Measurements from ENCODE around the gene CEP68.
"Not testable (repeated sequence)": the region's sequence is repeated elsewhere in the genome, so short reads cannot be mapped to it uniquely, and the experiment has no call there.

The CEP68 gene

DNA sequence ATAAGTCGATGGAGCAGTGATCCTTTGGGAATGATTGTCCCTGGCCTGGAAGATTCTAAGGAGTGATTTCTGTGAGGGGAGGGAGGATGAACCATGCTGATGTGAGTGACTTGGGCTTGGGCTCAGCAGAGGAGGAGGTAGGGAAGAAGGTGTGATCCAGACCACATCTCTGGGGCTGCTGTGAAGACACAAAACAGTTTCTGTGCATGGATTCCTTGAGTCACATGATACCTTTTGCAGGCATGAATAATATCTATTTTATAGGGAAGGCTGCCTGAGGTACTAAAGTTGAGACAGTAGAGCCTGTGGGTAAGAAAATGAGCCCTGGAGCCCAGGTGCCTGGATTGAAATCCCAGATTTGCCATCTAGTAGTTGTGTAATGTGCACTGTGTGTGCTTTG, 37.2 kb upstream of the CEP68 start:
- TF ChIP-seq, protein P1, sequence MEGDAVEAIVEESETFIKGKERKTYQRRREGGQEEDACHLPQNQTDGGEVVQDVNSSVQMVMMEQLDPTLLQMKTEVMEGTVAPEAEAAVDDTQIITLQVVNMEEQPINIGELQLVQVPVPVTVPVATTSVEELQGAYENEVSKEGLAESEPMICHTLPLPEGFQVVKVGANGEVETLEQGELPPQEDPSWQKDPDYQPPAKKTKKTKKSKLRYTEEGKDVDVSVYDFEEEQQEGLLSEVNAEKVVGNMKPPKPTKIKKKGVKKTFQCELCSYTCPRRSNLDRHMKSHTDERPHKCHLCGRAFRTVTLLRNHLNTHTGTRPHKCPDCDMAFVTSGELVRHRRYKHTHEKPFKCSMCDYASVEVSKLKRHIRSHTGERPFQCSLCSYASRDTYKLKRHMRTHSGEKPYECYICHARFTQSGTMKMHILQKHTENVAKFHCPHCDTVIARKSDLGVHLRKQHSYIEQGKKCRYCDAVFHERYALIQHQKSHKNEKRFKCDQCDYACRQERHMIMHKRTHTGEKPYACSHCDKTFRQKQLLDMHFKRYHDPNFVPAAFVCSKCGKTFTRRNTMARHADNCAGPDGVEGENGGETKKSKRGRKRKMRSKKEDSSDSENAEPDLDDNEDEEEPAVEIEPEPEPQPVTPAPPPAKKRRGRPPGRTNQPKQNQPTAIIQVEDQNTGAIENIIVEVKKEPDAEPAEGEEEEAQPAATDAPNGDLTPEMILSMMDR (IDR thresholded peaks at IDR 0.05; ENCODE audit: low read depth, low read length, missing control alignments): no peak
- no peak overlapping the region for H3K4me3 ChIP-seq (ENCODE audit: low read depth, low read length)
- no peak for DNase-seq (ENCODE audit: low read depth)

DNA sequence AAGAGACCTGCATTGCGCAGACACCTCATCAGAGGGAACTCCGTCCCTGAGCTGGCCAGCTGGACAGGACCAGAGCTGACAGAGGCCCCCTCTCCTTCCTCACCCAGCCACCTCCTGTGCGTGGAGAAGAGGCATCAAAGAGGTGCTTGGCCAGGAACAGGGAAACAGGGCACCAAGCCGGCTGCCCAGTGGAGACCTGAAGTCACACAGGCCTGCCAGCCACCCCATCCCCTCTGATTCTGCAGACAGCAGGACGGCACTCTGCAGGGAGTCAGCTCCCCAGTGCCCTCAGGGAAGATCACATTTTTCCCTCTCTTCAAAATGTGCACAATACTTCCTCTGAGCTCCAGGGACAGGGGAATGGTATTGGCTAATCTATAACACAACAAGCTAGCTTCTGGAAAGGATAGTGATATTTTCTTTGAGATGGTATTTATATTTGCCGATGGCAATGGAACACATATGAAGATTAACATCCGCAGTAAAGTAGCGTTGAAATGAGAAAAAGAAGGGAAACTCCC, 36.5 kb upstream of the CEP68 start:
- H3K4me3 ChIP-seq (ENCODE audit: low read depth, low read length): no peak overlapping the region
- TF ChIP-seq, protein P1 (IDR thresholded peaks at IDR 0.05; ENCODE audit: low read depth, low read length, missing control alignments): no peak
- DNase-seq (ENCODE audit: low read depth): no peak

DNA sequence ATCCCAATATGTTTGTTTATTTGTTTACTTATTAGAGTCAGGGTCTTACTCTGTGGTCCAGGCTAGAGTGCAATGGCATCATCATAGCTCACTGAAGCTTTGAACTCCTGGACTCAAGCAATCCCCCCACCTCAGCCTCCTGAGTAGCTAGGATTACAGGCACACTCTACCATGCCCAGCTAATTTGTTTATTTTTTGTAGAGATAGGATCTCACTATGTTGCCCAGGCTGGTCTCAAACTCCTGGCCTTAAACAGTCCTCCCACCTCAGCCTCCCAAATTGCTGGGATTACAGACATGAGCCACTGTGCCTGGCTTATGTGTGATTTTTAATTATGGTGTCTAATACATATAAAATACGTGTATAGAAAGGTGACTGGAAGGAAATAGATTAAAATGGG, 36.0 kb upstream of the CEP68 start:
- DNase-seq (ENCODE audit: low read depth); H3K4me3 ChIP-seq (ENCODE audit: low read depth, low read length): not testable (repeated sequence)

DNA sequence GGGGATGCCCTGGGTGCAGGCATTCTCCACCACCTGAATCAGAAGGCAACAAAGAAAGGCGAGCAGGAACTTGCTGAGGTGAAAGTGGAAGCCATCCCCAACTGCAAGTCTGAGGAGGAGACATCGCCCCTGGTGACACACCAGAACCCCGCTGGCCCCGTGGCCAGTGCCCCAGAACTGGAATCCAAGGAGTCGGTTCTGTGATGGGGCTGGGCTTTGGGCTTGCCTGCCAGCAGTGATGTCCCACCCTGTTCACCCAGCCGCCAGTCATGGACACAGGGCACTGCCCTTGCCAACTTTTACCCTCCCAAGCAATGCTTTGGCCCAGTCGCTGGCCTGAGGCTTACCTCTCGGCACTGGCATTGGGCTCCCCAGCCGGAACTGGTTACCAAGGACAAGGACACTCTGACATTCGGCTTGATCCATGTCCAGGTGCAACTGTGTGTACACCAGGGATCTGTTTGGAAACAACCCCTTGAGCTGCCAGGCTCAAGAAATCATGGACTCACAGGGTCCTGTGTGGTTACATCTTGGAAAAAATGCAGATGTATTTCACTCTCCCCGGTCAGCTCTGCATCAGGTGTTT, 35.2 kb upstream of the CEP68 start:
- TF ChIP-seq, protein P1 (IDR thresholded peaks at IDR 0.05; ENCODE audit: low read depth, low read length, missing control alignments): no peak
- no peak for DNase-seq (ENCODE audit: low read depth)

DNA sequence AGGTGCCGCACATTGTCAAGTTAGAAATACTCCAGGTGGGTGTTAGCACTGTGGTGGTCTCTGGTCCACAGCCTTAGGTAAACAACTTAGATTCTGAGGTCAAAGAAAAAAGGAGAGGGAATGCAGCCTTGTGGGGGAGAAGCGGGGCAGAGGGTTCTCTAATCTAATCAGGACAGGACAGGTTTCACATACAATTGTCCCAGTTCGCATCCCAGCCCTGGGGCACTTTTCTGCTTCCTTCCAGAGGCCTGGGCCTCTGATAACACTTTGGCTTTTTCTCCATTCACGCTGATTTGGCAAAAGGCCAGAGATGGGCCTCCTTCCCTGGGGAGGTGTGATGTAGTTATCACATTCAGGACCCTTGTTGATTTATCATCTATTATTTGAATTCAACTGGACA, 34.5 kb upstream of the CEP68 start:
- H3K4me3 ChIP-seq (ENCODE audit: low read depth, low read length): no peak overlapping the region
- no peak for DNase-seq (ENCODE audit: low read depth)
- TF ChIP-seq, protein P1 (IDR thresholded peaks at IDR 0.05; ENCODE audit: low read depth, low read length, missing control alignments): no peak

More for the DNA sequence above, 35.2 kb upstream of the CEP68 start:
- no peak overlapping the region for H3K4me3 ChIP-seq (ENCODE audit: low read depth, low read length)

DNA sequence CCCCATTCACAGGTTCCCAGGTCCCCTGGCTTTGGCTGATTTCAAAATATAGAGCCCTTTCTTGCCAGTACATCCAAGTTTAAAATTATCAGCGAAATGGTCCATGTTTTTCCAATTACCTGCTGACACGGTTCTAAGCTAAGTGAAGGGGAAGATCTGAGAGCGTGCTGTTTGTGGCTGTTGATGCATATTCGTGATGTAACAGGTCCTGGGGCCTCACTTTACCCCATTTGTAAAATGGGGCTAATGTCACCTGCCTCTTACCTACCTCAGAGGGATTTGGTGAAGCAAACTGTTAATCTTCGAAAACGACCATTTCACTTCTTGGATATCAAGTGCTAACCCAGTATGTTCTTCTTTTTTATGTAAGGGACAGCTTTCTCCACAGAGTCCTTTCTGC, 34.0 kb upstream of the CEP68 start:
- H3K4me3 ChIP-seq (ENCODE audit: low read depth, low read length): no peak overlapping the region
- DNase-seq (ENCODE audit: low read depth): no peak
- TF ChIP-seq, protein P1 (IDR thresholded peaks at IDR 0.05; ENCODE audit: low read depth, low read length, missing control alignments): no peak

DNA sequence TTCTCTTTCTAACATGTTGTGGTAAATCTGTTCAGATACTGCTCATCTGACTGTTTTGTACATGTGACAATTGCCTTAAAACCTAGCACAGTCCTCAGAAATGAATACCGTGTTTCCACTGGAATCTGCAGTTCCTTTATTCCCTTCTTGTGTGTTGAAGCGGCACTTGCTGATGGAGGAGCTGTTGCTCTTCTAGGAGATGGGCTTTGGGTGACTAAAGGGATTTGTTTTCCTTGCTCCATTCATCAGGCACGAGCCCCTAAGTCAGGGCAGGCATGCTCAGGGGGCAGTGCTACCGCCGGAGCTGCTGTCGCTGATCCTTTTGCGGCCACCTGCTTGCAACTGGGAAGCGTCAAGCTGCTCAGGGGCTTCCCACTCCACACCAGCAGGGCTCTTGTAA, 32.5 kb upstream of the CEP68 start:
- DNase-seq (ENCODE audit: low read depth): no peak
- TF ChIP-seq, protein P1 (IDR thresholded peaks at IDR 0.05; ENCODE audit: low read depth, low read length, missing control alignments): no peak
- H3K4me3 ChIP-seq (ENCODE audit: low read depth, low read length): no peak overlapping the region
